GM23338 (cell line): ENCODE results near the gene TCTA. TPM values are rescaled to one million over a fixed set of nuclear protein-coding genes. Genes with fewer than 3 reads are reported as not detected.

Experiments
- ATAC-seq: fragments of 200-7000 bp; cut with Tn5 transposase; 3 replicates; pipeline ENCODE4 v1.9.1; 2020
- DNase-seq: peaks from one replicate; pipeline ENCODE4 v3.0.0-alpha.2; 2015; ENCODE audit warnings: low spot score
- H2AFZ ChIP-seq: fragments of 200-600 bp; sonication (generic); 2 replicates; pipeline ENCODE4 v1.8.0; 2016; ENCODE audit warnings: antibody characterized with exemption, mild to moderate bottlenecking, moderate library complexity
- H3F3A ChIP-seq: fragments of 200-600 bp; sonication (generic); replicated peaks from 2 replicates; pipeline ENCODE4 v1.8.0; 2017; ENCODE audit warnings: antibody characterized with exemption, mixed run types, low read depth
- H3K27ac ChIP-seq: fragments of 200-600 bp; sonication (generic); 2 replicates; pipeline ENCODE4 v1.6.1; 2016; ENCODE audit warnings: low read depth
- H3K27me3 ChIP-seq: fragments of 200-600 bp; sonication (generic); 2 replicates; pipeline ENCODE4 v1.8.0; 2016; ENCODE audit warnings: mild to moderate bottlenecking, mixed run types, moderate library complexity; ENCODE audit not compliant: insufficient read depth
- H3K36me3 ChIP-seq: fragments of 200-600 bp; sonication (generic); 2 replicates; pipeline ENCODE4 v1.8.0; 2016; ENCODE audit warnings: mild to moderate bottlenecking; ENCODE audit not compliant: insufficient read depth
- H3K4me1 ChIP-seq: fragments of 200-600 bp; sonication (generic); 2 replicates; pipeline ENCODE4 v1.8.0; 2016; ENCODE audit warnings: mild to moderate bottlenecking, moderate library complexity; ENCODE audit not compliant: insufficient read depth
- H3K4me2 ChIP-seq: fragments of 200-600 bp; sonication (generic); 2 replicates; pipeline ENCODE4 v1.7.1; 2017; ENCODE audit warnings: mixed run types
- H3K4me3 ChIP-seq: fragments of 200-600 bp; sonication (generic); 2 replicates; pipeline ENCODE4 v1.6.1; 2016; ENCODE audit warnings: mixed run types
- H3K79me2 ChIP-seq: fragments of 200-600 bp; sonication (generic); replicated peaks from 2 replicates; pipeline ENCODE4 v1.8.0; 2017; ENCODE audit warnings: mild to moderate bottlenecking; ENCODE audit not compliant: insufficient read depth
- H3K9me2 ChIP-seq: fragments of 200-600 bp; sonication (generic); 2 replicates; pipeline ENCODE4 v1.8.0; 2017; ENCODE audit not compliant: insufficient read depth
- H4K20me1 ChIP-seq: fragments of 200-600 bp; sonication (generic); replicated peaks from 2 replicates; pipeline ENCODE4 v1.8.0; 2017; ENCODE audit warnings: mild to moderate bottlenecking; ENCODE audit not compliant: insufficient read depth
- H3K27ac Mint-ChIP-seq: 2 replicates; pipeline ENCODE4 v1.8.0; 2020; ENCODE audit warnings: inconsistent platforms, mild to moderate bottlenecking, moderate library complexity, mixed read lengths
- H3K27me3 Mint-ChIP-seq: 3 replicates; pipeline ENCODE4 v1.8.0; 2022; ENCODE audit warnings: low read depth, mild to moderate bottlenecking, moderate library complexity, mixed read lengths, inconsistent platforms; ENCODE audit not compliant: insufficient read depth, poor library complexity
- H3K36me3 Mint-ChIP-seq: 3 replicates; pipeline ENCODE4 v1.8.0; 2021; ENCODE audit warnings: low read depth, mild to moderate bottlenecking, inconsistent platforms, moderate library complexity, mixed read lengths
- H3K4me1 Mint-ChIP-seq: 3 replicates; pipeline ENCODE4 v1.8.0; 2020; ENCODE audit warnings: mild to moderate bottlenecking, inconsistent platforms, mixed read lengths
- H3K4me3 Mint-ChIP-seq: 3 replicates; pipeline ENCODE4 v1.8.0; 2021; ENCODE audit warnings: moderate library complexity, mild to moderate bottlenecking, inconsistent platforms, mixed read lengths
- H3K9me3 Mint-ChIP-seq: 3 replicates; pipeline ENCODE4 v1.8.0; 2020; ENCODE audit warnings: moderate library complexity, mild to moderate bottlenecking, inconsistent platforms, mixed read lengths
- CREB1 ChIP-seq: fragments of 250-450 bp; sonication (Bioruptor Pico); IDR thresholded peaks from 2 replicates; pipeline ENCODE4 v1.5.0; 2020; ENCODE audit warnings: low read depth, mild to moderate bottlenecking, moderate library complexity
- EZH2 ChIP-seq: fragments of 200-600 bp; sonication (generic); IDR thresholded peaks from one replicate; pipeline ENCODE4 v1.8.0; 2017; ENCODE audit warnings: antibody characterized with exemption, mild to moderate bottlenecking, low read depth; ENCODE audit not compliant: unreplicated experiment
- JUNB ChIP-seq: IDR thresholded peaks from one replicate; pipeline ENCODE4 v1.6.1; 2016; ENCODE audit warnings: antibody characterized with exemption; ENCODE audit not compliant: unreplicated experiment
- NANOG ChIP-seq: IDR thresholded peaks from 2 replicates; pipeline ENCODE4 v1.6.1; 2016; ENCODE audit warnings: antibody characterized with exemption, borderline replicate concordance
- POLR2AphosphoS5 ChIP-seq: IDR thresholded peaks from 2 replicates; pipeline ENCODE4 v1.6.1; 2016; ENCODE audit warnings: antibody characterized with exemption, low read depth
- ZNF114 ChIP-seq: fragments of 250-450 bp; sonication (Bioruptor Pico); IDR thresholded peaks from 2 replicates; pipeline ENCODE4 v1.5.0; 2020; ENCODE audit warnings: mild to moderate bottlenecking, moderate library complexity
- ZNF331 ChIP-seq: fragments of 250-450 bp; sonication (Bioruptor Pico); IDR thresholded peaks from 2 replicates; pipeline ENCODE4 v1.5.0; 2020; ENCODE audit warnings: low read depth, mild to moderate bottlenecking, moderate library complexity
- polyA plus RNA-seq: library from polyadenylated mRNA; unstranded; fragments of >200 nt; fragmentation: Nextera tagmentation; extraction: Ambion mirVana; gene quantifications from 2 replicates; pipeline ENCODE4 v1.2.1, GENCODE V29; 2016
- total RNA-seq: library from RNA; depleted of rRNA; stranded (reverse); fragments of >200 nt; shearing (Covaris generic); gene quantifications from 2 replicates; pipeline ENCODE4 v1.2.3, GENCODE V29; 2014
- TF ChIP-seq, protein P1 (sequence below): IDR thresholded peaks from one replicate; pipeline ENCODE4 v1.6.1; 2018; ENCODE audit warnings: antibody characterized with exemption; ENCODE audit not compliant: unreplicated experiment
- TF ChIP-seq, protein P2 (sequence below), 2 experiments: fragments of 200-600 bp in 1 of 2; sonication (generic) in 1 of 2; conservative IDR thresholded peaks; 2 replicates each; pipeline versions ENCODE4 v1.5.1 to v1.6.1; 2016 to 2017; ENCODE audit warnings: antibody characterized with exemption in 2 of 2, low read depth in 2 of 2, mild to moderate bottlenecking in 2 of 2, moderate library complexity in 1 of 2
- TF ChIP-seq, protein P3 (sequence below): IDR thresholded peaks from 2 replicates; pipeline ENCODE4 v1.6.1; 2016; ENCODE audit warnings: antibody characterized with exemption

The TCTA gene
- total and polyA plus RNA-seq, 2 experiments from 2014 or later: 4.0 to 5.0 TPM

DNA sequence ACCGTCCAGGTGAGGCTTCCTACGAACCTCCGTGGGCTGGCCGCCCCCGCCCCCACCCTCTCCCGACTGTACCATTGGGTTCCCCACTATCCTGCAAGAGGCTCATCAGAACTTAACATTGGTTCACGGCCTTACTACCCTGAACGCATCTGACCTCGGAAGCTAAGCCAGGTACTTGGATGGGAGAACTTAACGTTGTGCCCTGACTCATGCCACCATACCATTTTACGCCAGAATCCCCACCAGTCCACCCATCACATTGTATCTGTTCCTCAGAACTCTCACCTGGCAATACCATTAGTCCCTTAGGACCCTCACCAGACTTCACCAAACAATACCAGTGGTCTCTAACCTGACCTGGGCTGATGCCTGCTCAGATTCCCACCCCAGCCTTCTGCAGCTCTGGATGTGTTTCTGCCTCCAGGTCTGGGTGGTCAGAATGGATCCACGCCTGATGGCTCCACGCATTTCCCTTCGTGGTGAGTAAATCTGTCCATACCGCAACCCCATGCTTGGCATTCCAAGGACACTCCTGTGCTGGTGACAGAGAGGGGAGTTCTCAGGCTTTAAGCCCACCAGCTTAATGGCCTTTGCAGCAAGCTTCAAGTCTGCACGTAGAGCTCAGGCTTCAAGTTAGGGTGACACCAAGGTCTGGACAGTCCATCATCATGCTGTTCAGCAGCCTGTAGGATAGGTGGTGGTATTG lies 562 bp downstream of the TCTA start (continued):
- TF ChIP-seq, protein P1, sequence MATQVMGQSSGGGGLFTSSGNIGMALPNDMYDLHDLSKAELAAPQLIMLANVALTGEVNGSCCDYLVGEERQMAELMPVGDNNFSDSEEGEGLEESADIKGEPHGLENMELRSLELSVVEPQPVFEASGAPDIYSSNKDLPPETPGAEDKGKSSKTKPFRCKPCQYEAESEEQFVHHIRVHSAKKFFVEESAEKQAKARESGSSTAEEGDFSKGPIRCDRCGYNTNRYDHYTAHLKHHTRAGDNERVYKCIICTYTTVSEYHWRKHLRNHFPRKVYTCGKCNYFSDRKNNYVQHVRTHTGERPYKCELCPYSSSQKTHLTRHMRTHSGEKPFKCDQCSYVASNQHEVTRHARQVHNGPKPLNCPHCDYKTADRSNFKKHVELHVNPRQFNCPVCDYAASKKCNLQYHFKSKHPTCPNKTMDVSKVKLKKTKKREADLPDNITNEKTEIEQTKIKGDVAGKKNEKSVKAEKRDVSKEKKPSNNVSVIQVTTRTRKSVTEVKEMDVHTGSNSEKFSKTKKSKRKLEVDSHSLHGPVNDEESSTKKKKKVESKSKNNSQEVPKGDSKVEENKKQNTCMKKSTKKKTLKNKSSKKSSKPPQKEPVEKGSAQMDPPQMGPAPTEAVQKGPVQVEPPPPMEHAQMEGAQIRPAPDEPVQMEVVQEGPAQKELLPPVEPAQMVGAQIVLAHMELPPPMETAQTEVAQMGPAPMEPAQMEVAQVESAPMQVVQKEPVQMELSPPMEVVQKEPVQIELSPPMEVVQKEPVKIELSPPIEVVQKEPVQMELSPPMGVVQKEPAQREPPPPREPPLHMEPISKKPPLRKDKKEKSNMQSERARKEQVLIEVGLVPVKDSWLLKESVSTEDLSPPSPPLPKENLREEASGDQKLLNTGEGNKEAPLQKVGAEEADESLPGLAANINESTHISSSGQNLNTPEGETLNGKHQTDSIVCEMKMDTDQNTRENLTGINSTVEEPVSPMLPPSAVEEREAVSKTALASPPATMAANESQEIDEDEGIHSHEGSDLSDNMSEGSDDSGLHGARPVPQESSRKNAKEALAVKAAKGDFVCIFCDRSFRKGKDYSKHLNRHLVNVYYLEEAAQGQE: no peak
- TF ChIP-seq POLR2AphosphoS5 (no peak), ZNF114 (CRISPR knock-in tag) (no peak)
- TF ChIP-seq, protein P2, sequence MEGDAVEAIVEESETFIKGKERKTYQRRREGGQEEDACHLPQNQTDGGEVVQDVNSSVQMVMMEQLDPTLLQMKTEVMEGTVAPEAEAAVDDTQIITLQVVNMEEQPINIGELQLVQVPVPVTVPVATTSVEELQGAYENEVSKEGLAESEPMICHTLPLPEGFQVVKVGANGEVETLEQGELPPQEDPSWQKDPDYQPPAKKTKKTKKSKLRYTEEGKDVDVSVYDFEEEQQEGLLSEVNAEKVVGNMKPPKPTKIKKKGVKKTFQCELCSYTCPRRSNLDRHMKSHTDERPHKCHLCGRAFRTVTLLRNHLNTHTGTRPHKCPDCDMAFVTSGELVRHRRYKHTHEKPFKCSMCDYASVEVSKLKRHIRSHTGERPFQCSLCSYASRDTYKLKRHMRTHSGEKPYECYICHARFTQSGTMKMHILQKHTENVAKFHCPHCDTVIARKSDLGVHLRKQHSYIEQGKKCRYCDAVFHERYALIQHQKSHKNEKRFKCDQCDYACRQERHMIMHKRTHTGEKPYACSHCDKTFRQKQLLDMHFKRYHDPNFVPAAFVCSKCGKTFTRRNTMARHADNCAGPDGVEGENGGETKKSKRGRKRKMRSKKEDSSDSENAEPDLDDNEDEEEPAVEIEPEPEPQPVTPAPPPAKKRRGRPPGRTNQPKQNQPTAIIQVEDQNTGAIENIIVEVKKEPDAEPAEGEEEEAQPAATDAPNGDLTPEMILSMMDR (conservative IDR thresholded peaks at IDR 0.05; ENCODE audit: low read depth in 2 of 2): no peak

DNA sequence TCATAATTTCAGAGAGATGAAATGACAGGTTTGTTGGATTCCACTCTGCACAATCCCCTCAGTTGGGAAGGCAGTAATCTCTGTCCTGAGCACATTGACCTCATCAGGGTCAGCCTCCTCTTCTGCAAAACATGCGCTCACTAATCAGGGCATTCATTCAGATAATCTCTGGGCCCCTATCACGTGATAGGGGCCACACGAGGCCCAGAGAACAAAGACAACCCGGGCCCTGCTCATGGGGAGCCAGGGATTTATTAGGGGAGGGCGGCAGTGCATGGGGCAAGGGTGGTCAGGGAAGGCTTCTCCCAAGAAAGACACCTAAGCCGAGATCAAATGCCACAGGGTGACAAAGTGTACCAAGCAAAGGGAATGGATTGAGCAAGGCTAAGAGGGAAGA lies 1.1 kb downstream of the TCTA start:
- H3K79me2 ChIP-seq: peaks cover 30% of the 10 kb centered on the region
- H3F3A ChIP-seq: peaks cover 14% of the 10 kb centered on the region
- H3K36me3 Mint-ChIP-seq: peaks cover 29% of the 10 kb centered on the region
- H3K36me3 ChIP-seq: no peaks in the 10 kb centered on the region
- peaks cover 12% of the 10 kb centered on the region for H3K4me1 ChIP-seq
- peak overlapping the region; percentile 91 for H3K4me3 Mint-ChIP-seq
- H3K27me3 ChIP-seq: no peaks in the 10 kb centered on the region
- no peak overlapping the region for H3K27ac ChIP-seq
- no peak overlapping the region for H2AFZ ChIP-seq
- H3K9me3 Mint-ChIP-seq: no peaks in the 10 kb centered on the region
- H3K9me2 ChIP-seq: no peaks in the 10 kb centered on the region
- H3K27me3 Mint-ChIP-seq: peaks cover 8% of the 10 kb centered on the region
- H3K27ac Mint-ChIP-seq: peak overlapping the region; percentile 43; the same call in 1 of the 2 replicates
- peaks cover 26% of the 10 kb centered on the region for H4K20me1 ChIP-seq
- H3K4me1 Mint-ChIP-seq: peaks cover 32% of the 10 kb centered on the region
- no peak for ATAC-seq
- no peak overlapping the region; the same call in 1 of the 2 replicates for H3K4me2 ChIP-seq
- no peak overlapping the region for H3K4me3 ChIP-seq
- no peak for DNase-seq
- no peak for TF ChIP-seq NANOG
- no peak for TF ChIP-seq ZNF331
- TF ChIP-seq, protein P1: no peak
- no peak for TF ChIP-seq ZNF114 (CRISPR knock-in tag)
- TF ChIP-seq, protein P3, sequence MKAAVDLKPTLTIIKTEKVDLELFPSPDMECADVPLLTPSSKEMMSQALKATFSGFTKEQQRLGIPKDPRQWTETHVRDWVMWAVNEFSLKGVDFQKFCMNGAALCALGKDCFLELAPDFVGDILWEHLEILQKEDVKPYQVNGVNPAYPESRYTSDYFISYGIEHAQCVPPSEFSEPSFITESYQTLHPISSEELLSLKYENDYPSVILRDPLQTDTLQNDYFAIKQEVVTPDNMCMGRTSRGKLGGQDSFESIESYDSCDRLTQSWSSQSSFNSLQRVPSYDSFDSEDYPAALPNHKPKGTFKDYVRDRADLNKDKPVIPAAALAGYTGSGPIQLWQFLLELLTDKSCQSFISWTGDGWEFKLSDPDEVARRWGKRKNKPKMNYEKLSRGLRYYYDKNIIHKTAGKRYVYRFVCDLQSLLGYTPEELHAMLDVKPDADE: no peak
- no peak for TF ChIP-seq EZH2
- TF ChIP-seq, protein P2 (conservative IDR thresholded peaks at IDR 0.05; ENCODE audit: low read depth in 2 of 2): no peak
- TF ChIP-seq CREB1 (CRISPR knock-in tag): no peak
- no peak for TF ChIP-seq JUNB
